SK-N-SH (cell line): ENCODE data around the gene RNLS. TPM values are rescaled to one million over a fixed set of nuclear protein-coding genes. Genes with fewer than 3 reads are reported as not detected.

Experiments
- CTCF ChIA-PET: fragments of 300-600, 350-600 bp; formaldehyde crosslinking; extraction: SDS; loops from one replicate; lab custom pipeline; 2021; lab: Yijun Ruan, JAX
- POLR2A ChIA-PET: fragments of 350-600 bp; sonication (Branson Sonifier 250); formaldehyde crosslinking; extraction: SDS; loops from one replicate; lab custom pipeline; 2020; ENCODE audit warnings: antibody characterized with exemption, inconsistent platforms; lab: Yijun Ruan, JAX
- DNase-seq: peaks from one replicate; pipeline ENCODE4 v3.0.0; 2012
- H2AFZ ChIP-seq: fragments of 200-600 bp; sonication (generic); 2 replicates; pipeline ENCODE4 v1.8.1; 2016; ENCODE audit warnings: antibody characterized with exemption, mild to moderate bottlenecking, low read depth
- H3F3A ChIP-seq: fragments of 200-600 bp; sonication (generic); replicated peaks from 2 replicates; pipeline ENCODE3; 2016; ENCODE audit warnings: antibody characterized with exemption, mild to moderate bottlenecking; ENCODE audit not compliant: insufficient read depth
- H3K27ac ChIP-seq, 2 experiments: fragments of 200-500 bp in 1 of 2; fragments of 200-600 bp in 1 of 2; sonication (Bioruptor generic) in 1 of 2; sonication (generic), shearing (Covaris generic) in 1 of 2; 2 replicates each; pipeline versions ENCODE4 v1.5.1 to v1.6.1; 2014 to 2016; ENCODE audit warnings: low read depth in 2 of 2, inconsistent platforms in 1 of 2, low read length in 1 of 2, mild to moderate bottlenecking in 1 of 2, mixed read lengths in 1 of 2
- H3K27me3 ChIP-seq: fragments of 200-600 bp; sonication (generic), shearing (Covaris generic); 2 replicates; pipeline ENCODE4 v1.6.1; 2016; ENCODE audit warnings: mixed run types; ENCODE audit not compliant: insufficient read depth
- H3K36me3 ChIP-seq, 2 experiments: fragments of 200-500 bp in 1 of 2; fragments of 200-600 bp in 1 of 2; sonication (Bioruptor generic) in 1 of 2; sonication (generic) in 1 of 2; replicated peaks in 1 of 2; 2 replicates each; pipeline versions ENCODE3 to v1.5.1; 2014 to 2016; ENCODE audit warnings: low read length in 1 of 2, mild to moderate bottlenecking in 1 of 2; ENCODE audit not compliant: insufficient read depth in 2 of 2, control insufficient read depth in 1 of 2
- H3K4me1 ChIP-seq, 2 experiments: fragments of 200-500 bp in 1 of 2; fragments of 200-600 bp in 1 of 2; sonication (Bioruptor generic) in 1 of 2; sonication (generic), shearing (Covaris generic) in 1 of 2; 2 replicates each; pipeline versions ENCODE4 v1.5.1 to v1.6.1; 2014 to 2016; ENCODE audit warnings: low read depth in 1 of 2, low read length in 1 of 2, mixed run types in 1 of 2; ENCODE audit not compliant: insufficient read depth in 2 of 2, control insufficient read depth in 1 of 2
- H3K4me2 ChIP-seq: fragments of 200-600 bp; sonication (generic), shearing (Covaris generic); 2 replicates; pipeline ENCODE4 v1.6.1; 2017; ENCODE audit warnings: mixed run types
- H3K4me3 ChIP-seq, 2 experiments: fragments of 200-500 bp in 1 of 2; fragments of 200-600 bp in 1 of 2; sonication (Bioruptor generic) in 1 of 2; sonication (generic), shearing (Covaris generic) in 1 of 2; 2 replicates each; pipeline versions ENCODE4 v1.5.1 to v1.8.1; 2014 to 2016; ENCODE audit warnings: low read depth in 2 of 2, inconsistent platforms in 1 of 2, low read length in 1 of 2, mild to moderate bottlenecking in 1 of 2, mixed read lengths in 1 of 2, moderate library complexity in 1 of 2
- H3K79me2 ChIP-seq: fragments of 200-600 bp; sonication (generic); 2 replicates; pipeline ENCODE4 v1.8.1; 2017; ENCODE audit warnings: mild to moderate bottlenecking; ENCODE audit not compliant: insufficient read depth
- H3K9ac ChIP-seq: fragments of 200-600 bp; sonication (generic); 2 replicates; pipeline ENCODE4 v1.6.1; 2017; ENCODE audit warnings: mixed run types
- H3K9me2 ChIP-seq: fragments of 200-600 bp; sonication (generic); 2 replicates; pipeline ENCODE4 v1.6.1; 2017; ENCODE audit warnings: mixed run types
- H3K9me3 ChIP-seq: fragments of 200-600 bp; sonication (generic); 2 replicates; pipeline ENCODE4 v1.6.1; 2017; ENCODE audit warnings: mixed run types, mild to moderate bottlenecking, moderate library complexity
- H4K20me1 ChIP-seq: fragments of 200-600 bp; sonication (generic); 2 replicates; pipeline ENCODE4 v1.6.1; 2017; ENCODE audit warnings: mild to moderate bottlenecking, mixed run types; ENCODE audit not compliant: insufficient read depth
- CHD2 ChIP-seq: fragments of 150-350 bp; IDR thresholded peaks from 2 replicates; pipeline ENCODE4 v1.6.1; 2018; ENCODE audit warnings: low read length; ENCODE audit not compliant: partially characterized antibody
- CTCF ChIP-seq: fragments of 200-600 bp; sonication (generic); IDR thresholded peaks from 2 replicates; pipeline ENCODE4 v1.6.1; 2017; ENCODE audit warnings: antibody characterized with exemption, mild to moderate bottlenecking, moderate library complexity
- ELF1 ChIP-seq: IDR thresholded peaks from 2 replicates; pipeline ENCODE4 v1.4.0; 2012
- EP300 ChIP-seq, 2 experiments: IDR thresholded peaks; 2 replicates each; pipeline versions ENCODE4 v1.4.0 to v1.6.1; 2012; ENCODE audit warnings: borderline replicate concordance in 1 of 2, low read depth in 1 of 2, low read length in 1 of 2
- FOSL2 ChIP-seq: IDR thresholded peaks from 2 replicates; pipeline ENCODE4 v1.4.0; 2012; ENCODE audit warnings: low read depth, mild to moderate bottlenecking, moderate library complexity, borderline replicate concordance
- FOXM1 ChIP-seq: IDR thresholded peaks from 2 replicates; pipeline ENCODE4 v1.4.0; 2012; ENCODE audit warnings: low read depth, mild to moderate bottlenecking
- GABPA ChIP-seq: IDR thresholded peaks from 2 replicates; pipeline ENCODE4 v1.4.0; 2012; ENCODE audit warnings: low read depth, mild to moderate bottlenecking
- GATA2 ChIP-seq: sonication (generic); formaldehyde crosslinking; IDR thresholded peaks from 2 replicates; pipeline ENCODE4 v1.5.0; 2020; ENCODE audit warnings: mild to moderate bottlenecking, missing genetic modification reagents
- JUND ChIP-seq: IDR thresholded peaks from 2 replicates; pipeline ENCODE4 v1.4.0; 2012
- MEF2A ChIP-seq: IDR thresholded peaks from 2 replicates; pipeline ENCODE4 v1.4.0; 2012; ENCODE audit warnings: low read depth, borderline replicate concordance
- NFIC ChIP-seq: IDR thresholded peaks from 2 replicates; pipeline ENCODE4 v1.4.0; 2012; ENCODE audit warnings: borderline replicate concordance
- NRF1 ChIP-seq: IDR thresholded peaks from 2 replicates; pipeline ENCODE4 v1.6.1; 2012; ENCODE audit warnings: low read depth, mild to moderate bottlenecking, low read length
- POLR2AphosphoS5 ChIP-seq: IDR thresholded peaks from 2 replicates; pipeline ENCODE4 v1.6.1; 2012; ENCODE audit warnings: low read depth, low read length
- SIN3A ChIP-seq: IDR thresholded peaks from 2 replicates; pipeline ENCODE4 v1.6.1; 2012; ENCODE audit warnings: low read depth, mild to moderate bottlenecking, low read length, moderate library complexity, borderline replicate concordance
- SMC3 ChIP-seq: IDR thresholded peaks from 2 replicates; pipeline ENCODE4 v1.6.1; 2012; ENCODE audit warnings: low read depth, low read length, improper control_type of control experiment
- TCF12 ChIP-seq: IDR thresholded peaks from 2 replicates; pipeline ENCODE4 v1.4.0; 2012
- YY1 ChIP-seq: IDR thresholded peaks from 2 replicates; pipeline ENCODE4 v1.4.0; 2012; ENCODE audit warnings: low read depth, mild to moderate bottlenecking
- WGBS: methylation state at CpG from one replicate; pipeline ENCODE4 v1.1.6; 2017; ENCODE audit warnings: low lambda C conversion rate; 5-methylcytosine and 5-hydroxymethylcytosine counted together
- polyA plus RNA-seq, 3 experiments: library from polyadenylated mRNA; depleted of rRNA; stranded (reverse); fragments of >200 nt; gene quantifications; 2 replicates each; pipeline ENCODE4 v1.2.3, GENCODE V29; 2012
- TF ChIP-seq, protein P1 (sequence below): fragments of 150-350 bp; IDR thresholded peaks from 2 replicates; pipeline ENCODE4 v1.6.1; 2017; ENCODE audit warnings: antibody characterized with exemption, low read length, low read depth, borderline replicate concordance
- TF ChIP-seq, protein P2 (sequence below): IDR thresholded peaks from 2 replicates; pipeline ENCODE4 v1.4.0; 2012; ENCODE audit warnings: low read depth, borderline replicate concordance
- TF ChIP-seq, protein P3 (sequence below): IDR thresholded peaks from 2 replicates; pipeline ENCODE4; 2012

Gene RNLS
- polyA plus RNA-seq, 1 of the 3 experiments (the other 2 are of a cell fraction), result not detected

- POLR2A ChIA-PET, result no interaction called here
- no peaks in the 10 kb centered on the region for H3K36me3 ChIP-seq
- H3K27me3 ChIP-seq, result no peaks in the 10 kb centered on the region
- H3K79me2 ChIP-seq, result no peaks in the 10 kb centered on the region
- H3K9ac ChIP-seq, result no peak overlapping the region
- no peaks in the 10 kb centered on the region for H3K9me3 ChIP-seq
- no peaks in the 10 kb centered on the region for H4K20me1 ChIP-seq
- H3K4me3 ChIP-seq, result no peak overlapping the region
- H2AFZ ChIP-seq, result no peak overlapping the region
- DNase-seq, result no peak
- peaks cover 8% of the 10 kb centered on the region for H3F3A ChIP-seq
- H3K4me2 ChIP-seq, result no peak overlapping the region
- CTCF ChIA-PET, result interaction anchor here (1.1 kb wide), 1 partner anchor 43 kb away, joined by 3 read pairs; no protein-coding TSS in a partner anchor
- no peak overlapping the region for H3K27ac ChIP-seq
- no peaks in the 10 kb centered on the region for H3K9me2 ChIP-seq
- TF ChIP-seq TCF12, result no peak
- no peak for TF ChIP-seq GATA2 (CRISPR knock-in tag)
- TF ChIP-seq MEF2A, result no peak
- no peak for TF ChIP-seq NFIC
- TF ChIP-seq YY1, result no peak
- TF ChIP-seq, protein P1, sequence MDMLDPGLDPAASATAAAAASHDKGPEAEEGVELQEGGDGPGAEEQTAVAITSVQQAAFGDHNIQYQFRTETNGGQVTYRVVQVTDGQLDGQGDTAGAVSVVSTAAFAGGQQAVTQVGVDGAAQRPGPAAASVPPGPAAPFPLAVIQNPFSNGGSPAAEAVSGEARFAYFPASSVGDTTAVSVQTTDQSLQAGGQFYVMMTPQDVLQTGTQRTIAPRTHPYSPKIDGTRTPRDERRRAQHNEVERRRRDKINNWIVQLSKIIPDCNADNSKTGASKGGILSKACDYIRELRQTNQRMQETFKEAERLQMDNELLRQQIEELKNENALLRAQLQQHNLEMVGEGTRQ, result no peak
- no peak for TF ChIP-seq JUND
- TF ChIP-seq, protein P2, sequence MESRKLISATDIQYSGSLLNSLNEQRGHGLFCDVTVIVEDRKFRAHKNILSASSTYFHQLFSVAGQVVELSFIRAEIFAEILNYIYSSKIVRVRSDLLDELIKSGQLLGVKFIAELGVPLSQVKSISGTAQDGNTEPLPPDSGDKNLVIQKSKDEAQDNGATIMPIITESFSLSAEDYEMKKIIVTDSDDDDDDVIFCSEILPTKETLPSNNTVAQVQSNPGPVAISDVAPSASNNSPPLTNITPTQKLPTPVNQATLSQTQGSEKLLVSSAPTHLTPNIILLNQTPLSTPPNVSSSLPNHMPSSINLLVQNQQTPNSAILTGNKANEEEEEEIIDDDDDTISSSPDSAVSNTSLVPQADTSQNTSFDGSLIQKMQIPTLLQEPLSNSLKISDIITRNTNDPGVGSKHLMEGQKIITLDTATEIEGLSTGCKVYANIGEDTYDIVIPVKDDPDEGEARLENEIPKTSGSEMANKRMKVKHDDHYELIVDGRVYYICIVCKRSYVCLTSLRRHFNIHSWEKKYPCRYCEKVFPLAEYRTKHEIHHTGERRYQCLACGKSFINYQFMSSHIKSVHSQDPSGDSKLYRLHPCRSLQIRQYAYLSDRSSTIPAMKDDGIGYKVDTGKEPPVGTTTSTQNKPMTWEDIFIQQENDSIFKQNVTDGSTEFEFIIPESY, result no peak
- no peak for TF ChIP-seq ELF1
- TF ChIP-seq SIN3A, result no peak
- TF ChIP-seq CTCF, result no peak
- no peak for TF ChIP-seq SMC3
- no peak for TF ChIP-seq FOXM1
- no peak for TF ChIP-seq CHD2
- no peak for TF ChIP-seq GABPA
- TF ChIP-seq, protein P3, sequence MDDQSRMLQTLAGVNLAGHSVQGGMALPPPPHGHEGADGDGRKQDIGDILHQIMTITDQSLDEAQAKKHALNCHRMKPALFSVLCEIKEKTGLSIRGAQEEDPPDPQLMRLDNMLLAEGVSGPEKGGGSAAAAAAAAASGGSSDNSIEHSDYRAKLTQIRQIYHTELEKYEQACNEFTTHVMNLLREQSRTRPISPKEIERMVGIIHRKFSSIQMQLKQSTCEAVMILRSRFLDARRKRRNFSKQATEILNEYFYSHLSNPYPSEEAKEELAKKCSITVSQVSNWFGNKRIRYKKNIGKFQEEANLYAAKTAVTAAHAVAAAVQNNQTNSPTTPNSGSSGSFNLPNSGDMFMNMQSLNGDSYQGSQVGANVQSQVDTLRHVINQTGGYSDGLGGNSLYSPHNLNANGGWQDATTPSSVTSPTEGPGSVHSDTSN, result no peak
- no peak for TF ChIP-seq FOSL2
- no peak for TF ChIP-seq POLR2AphosphoS5
- no peak for TF ChIP-seq EP300 (IDR thresholded peaks at IDR 0.05; ENCODE audit: borderline replicate concordance in 1 of 2, low read depth in 1 of 2, low read length in 1 of 2)
- TF ChIP-seq NRF1, result no peak
- WGBS, result 75% methylated on average over 1 of the region's 1 CpG
- H3K4me1 ChIP-seq, result peaks cover 8 to 11% of the 10 kb centered on the region in 2 experiments; a peak in 3 of 4 replicates
These were observed 61.3 kb downstream of the RNLS start for GRCh38 chr10:88521791-88522190.
